PC-9 (cell line): ENCODE data around the gene TBX15.

Experiments used
- EZH2 ChIP-seq: fragments of 200-600 bp; sonication (generic); IDR thresholded peaks from 2 replicates; pipeline ENCODE4 v1.8.0; 2017; ENCODE audit warnings: antibody characterized with exemption, low read depth
- TF ChIP-seq, protein P1 (sequence below): fragments of 200-600 bp; sonication (generic); conservative IDR thresholded peaks from 2 replicates; pipeline ENCODE4 v1.6.1; 2017; ENCODE audit warnings: mixed run types, antibody characterized with exemption, mild to moderate bottlenecking, moderate library complexity

DNA sequence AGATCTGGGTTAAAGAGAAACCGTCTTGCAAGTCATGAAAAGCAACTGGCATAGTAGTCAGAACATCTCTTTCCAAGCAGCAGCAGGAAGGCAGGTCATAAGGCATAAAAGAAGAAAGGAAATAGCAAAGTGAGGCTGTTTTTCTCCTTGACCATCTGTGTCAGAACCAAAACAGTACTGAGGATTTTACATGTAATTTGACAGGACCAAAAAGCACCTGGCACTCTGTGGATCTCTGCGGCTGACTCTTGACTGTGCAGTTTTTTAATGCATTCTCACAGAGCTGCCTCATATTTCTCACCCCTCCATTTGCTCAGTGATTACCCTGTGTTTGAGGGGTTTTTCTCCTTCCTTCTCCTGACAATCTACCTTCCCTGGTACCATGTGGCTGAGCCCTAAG is 17.7 kb downstream of the TBX15 start:
- TF ChIP-seq, protein P1, sequence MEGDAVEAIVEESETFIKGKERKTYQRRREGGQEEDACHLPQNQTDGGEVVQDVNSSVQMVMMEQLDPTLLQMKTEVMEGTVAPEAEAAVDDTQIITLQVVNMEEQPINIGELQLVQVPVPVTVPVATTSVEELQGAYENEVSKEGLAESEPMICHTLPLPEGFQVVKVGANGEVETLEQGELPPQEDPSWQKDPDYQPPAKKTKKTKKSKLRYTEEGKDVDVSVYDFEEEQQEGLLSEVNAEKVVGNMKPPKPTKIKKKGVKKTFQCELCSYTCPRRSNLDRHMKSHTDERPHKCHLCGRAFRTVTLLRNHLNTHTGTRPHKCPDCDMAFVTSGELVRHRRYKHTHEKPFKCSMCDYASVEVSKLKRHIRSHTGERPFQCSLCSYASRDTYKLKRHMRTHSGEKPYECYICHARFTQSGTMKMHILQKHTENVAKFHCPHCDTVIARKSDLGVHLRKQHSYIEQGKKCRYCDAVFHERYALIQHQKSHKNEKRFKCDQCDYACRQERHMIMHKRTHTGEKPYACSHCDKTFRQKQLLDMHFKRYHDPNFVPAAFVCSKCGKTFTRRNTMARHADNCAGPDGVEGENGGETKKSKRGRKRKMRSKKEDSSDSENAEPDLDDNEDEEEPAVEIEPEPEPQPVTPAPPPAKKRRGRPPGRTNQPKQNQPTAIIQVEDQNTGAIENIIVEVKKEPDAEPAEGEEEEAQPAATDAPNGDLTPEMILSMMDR: no peak
- no peak for TF ChIP-seq EZH2
